Measurements from ENCODE around the gene LITAF. TPM values are rescaled to one million over a fixed set of nuclear protein-coding genes. Genes with fewer than 3 reads are reported as not detected.

The LITAF gene
- total RNA-seq, 1 donor from 2014 or later, result 124 TPM

- ATAC-seq (ENCODE audit: low read depth), result peak; percentile 43
- Mint-ChIP-seq H3K4me3 (peak overlapping the region; percentile 78), H3K27me3 (no peaks in the 10 kb centered on the region), H3K36me3 (ENCODE audit: low read depth) (no peaks in the 10 kb centered on the region), H3K27ac (peak overlapping the region; percentile 83), H3K4me1 (peaks cover 61% of the 10 kb centered on the region), H3K9me3 (peaks cover 3% of the 10 kb centered on the region)
- ChIA-PET CTCF (interaction anchor here (1.1 to 1.4 kb wide), 3 partner anchors 19 to 90 kb away, joined by 4 read pairs; no protein-coding TSS in a partner anchor), POLR2A (interaction anchor here (0.7 to 1.8 kb wide), 9 partner anchors 14 to 657 kb away, joined by 3 to 12 read pairs (median 3); partner anchors contain the start of gene LITAF)
- no peak for TF ChIP-seq CTCF (IDR thresholded peaks at IDR 0.05)
- intact Hi-C loops (cut with micrococcal nuclease), result loop anchor here (1.0 kb wide), 2 partner anchors 9 to 37 kb away; no protein-coding TSS in a partner anchor
- DNase-seq, result peak; percentile 35
Observed at GRCh38 chr16:11621920-11622651, 35.4 kb upstream of the LITAF start.

- ATAC-seq (ENCODE audit: low read depth) (no peak), DNase-seq (no peak)
- peaks cover 3% of the 10 kb centered on the region for H3K9me3 Mint-ChIP-seq
- H3K36me3 Mint-ChIP-seq (ENCODE audit: low read depth), result no peaks in the 10 kb centered on the region
- TF ChIP-seq CTCF (IDR thresholded peaks at IDR 0.05), result no peak
- peak overlapping the region; percentile 78 for H3K4me3 Mint-ChIP-seq
- ChIA-PET CTCF (interaction anchor here (1.1 to 1.4 kb wide), 3 partner anchors 19 to 89 kb away, joined by 4 read pairs; no protein-coding TSS in a partner anchor), POLR2A (interaction anchor here (0.7 to 1.8 kb wide), 7 partner anchors 15 to 656 kb away, joined by 3 to 12 read pairs (median 3); partner anchors contain the start of gene LITAF)
- H3K4me1 Mint-ChIP-seq, result peaks cover 61% of the 10 kb centered on the region
- intact Hi-C loops (cut with micrococcal nuclease), result no loop called here
- H3K27me3 Mint-ChIP-seq, result no peaks in the 10 kb centered on the region
- H3K27ac Mint-ChIP-seq, result peak overlapping the region; percentile 83
Observed at GRCh38 chr16:11621539-11621919, 34.8 kb upstream of the LITAF start.

- ATAC-seq (ENCODE audit: low read depth), result no peak
- ChIA-PET POLR2A (interaction anchor here (0.6 to 2.3 kb wide), 4 partner anchors 13 to 80 kb away, joined by 3 to 12 read pairs (median 7); partner anchors contain the start of gene LITAF), CTCF (interaction anchor here (1.4 kb wide), 1 partner anchor 20 kb away, joined by 4 read pairs; no protein-coding TSS in a partner anchor)
- H3K4me1 Mint-ChIP-seq, result peaks cover 59% of the 10 kb centered on the region
- no peak for TF ChIP-seq CTCF (IDR thresholded peaks at IDR 0.05)
- no peak overlapping the region for H3K4me3 Mint-ChIP-seq
- H3K36me3 Mint-ChIP-seq (ENCODE audit: low read depth), result no peaks in the 10 kb centered on the region
- H3K27me3 Mint-ChIP-seq, result no peaks in the 10 kb centered on the region
- H3K27ac Mint-ChIP-seq, result peak overlapping the region; percentile 47
- peaks cover 3% of the 10 kb centered on the region for H3K9me3 Mint-ChIP-seq
- no peak for DNase-seq
- intact Hi-C loops (cut with micrococcal nuclease), result no loop called here
Observed at GRCh38 chr16:11620243-11621003, 33.7 kb upstream of the LITAF start.

GRCh38 chr16:11619327-11619851 is 32.7 kb upstream of the LITAF start:
- Mint-ChIP-seq H3K4me1 (peaks cover 54% of the 10 kb centered on the region), H3K4me3 (peak overlapping the region; percentile 28), H3K27me3 (no peaks in the 10 kb centered on the region), H3K27ac (peak overlapping the region; percentile 63), H3K9me3 (peaks cover 3% of the 10 kb centered on the region), H3K36me3 (ENCODE audit: low read depth) (no peaks in the 10 kb centered on the region)
- POLR2A ChIA-PET, result interaction anchor here (0.6 to 2.3 kb wide), 13 partner anchors 8 to 365 kb away, joined by 3 to 10 read pairs (median 4); partner anchors contain the start of gene LITAF
- intact Hi-C loops (cut with micrococcal nuclease), result no loop called here
- peak; percentile 53 for ATAC-seq (ENCODE audit: low read depth)
- DNase-seq, result no peak
- TF ChIP-seq CTCF (IDR thresholded peaks at IDR 0.05), result no peak
- CTCF ChIA-PET, result interaction anchor here (0.7 kb wide), 1 partner anchor 356 kb away, joined by 3 read pairs; no protein-coding TSS in a partner anchor

Data from activated B cell treated with CpG ODN at 0.5 μM for 24 hours (primary cell).